H1 (cell line): ENCODE data around the gene JAKMIP1. TPM values are rescaled to one million over a fixed set of nuclear protein-coding genes. Genes with fewer than 3 reads are reported as not detected.

Source experiments
- CTCF ChIA-PET: fragments of 300-600 bp; sonication (Branson Sonifier 250); formaldehyde crosslinking; loops from one replicate; lab custom pipeline; 2021; ENCODE audit not compliant: partially characterized antibody; lab: Charles Lee
- POLR2A ChIA-PET: fragments of 300-600 bp; sonication (Branson Sonifier 250); formaldehyde crosslinking; loops from one replicate; lab custom pipeline; 2021; ENCODE audit warnings: inconsistent platforms; ENCODE audit not compliant: partially characterized antibody; lab: Charles Lee
- DNase-seq, 2 experiments: peaks; one replicate each; pipeline versions ENCODE4 v3.0.0 to v3.0.0-alpha.2; 2010 to 2022; ENCODE audit warnings: low spot score in 2 of 2, low read depth in 1 of 2, mixed read lengths in 1 of 2
- FAIRE-seq: peaks from 2 replicates; lab custom pipeline; 2011; peaks lifted over from hg19 to GRCh38; lab: Jason Lieb, UNC
- H2AFZ ChIP-seq: 2 replicates; pipeline ENCODE4 v1.8.1; 2012; ENCODE audit warnings: low read length, inconsistent platforms
- H2AK5ac ChIP-seq: 2 replicates; pipeline ENCODE4 v1.6.1; 2013; ENCODE audit warnings: low read depth, low read length
- H2BK120ac ChIP-seq: replicated peaks from 2 replicates; pipeline ENCODE3; 2013; ENCODE audit warnings: low read depth, low read length, inconsistent platforms
- H2BK12ac ChIP-seq: 2 replicates; pipeline ENCODE4 v1.6.1; 2013; ENCODE audit warnings: low read depth, low read length
- H2BK15ac ChIP-seq: 2 replicates; pipeline ENCODE4 v1.6.1; 2013; ENCODE audit warnings: low read length
- H2BK20ac ChIP-seq: 2 replicates; pipeline ENCODE4 v1.6.1; 2013; ENCODE audit warnings: low read length
- H2BK5ac ChIP-seq: 2 replicates; pipeline ENCODE4 v1.6.1; 2013; ENCODE audit warnings: low read depth, low read length
- H3K14ac ChIP-seq: 2 replicates; pipeline ENCODE4 v1.6.1; 2013; ENCODE audit warnings: inconsistent platforms; ENCODE audit not compliant: insufficient read length
- H3K18ac ChIP-seq: 2 replicates; pipeline ENCODE4 v1.6.1; 2013; ENCODE audit warnings: low read length; ENCODE audit errors: extremely low read depth
- H3K23ac ChIP-seq: 2 replicates; pipeline ENCODE4 v1.6.1; 2013; ENCODE audit warnings: inconsistent platforms; ENCODE audit not compliant: insufficient read length
- H3K23me2 ChIP-seq: 2 replicates; pipeline ENCODE4 v1.6.1; 2013; ENCODE audit warnings: low read depth, low read length
- H3K27ac ChIP-seq: 2 replicates; pipeline ENCODE4 v1.6.1; 2011; ENCODE audit warnings: low read depth, low read length, inconsistent platforms
- H3K27me3 ChIP-seq, 4 experiments: replicated peaks in 1 of 4; 1 replicate in 1 of 4; 2 replicates in 3 of 4; pipeline versions ENCODE4 v1.6.1 to v1.8.1; 2011 to 2013; ENCODE audit warnings: low read length in 3 of 4, mild to moderate bottlenecking in 3 of 4, inconsistent platforms in 2 of 4, mixed read lengths in 2 of 4, moderate library complexity in 1 of 4; ENCODE audit not compliant: control insufficient read depth in 3 of 4, insufficient read depth in 3 of 4; ENCODE audit errors: extremely low read depth in 1 of 4
- H3K36me3 ChIP-seq, 4 experiments: 2 replicates each; pipeline versions ENCODE4 v1.6.1 to v1.8.1; 2011 to 2013; ENCODE audit warnings: mild to moderate bottlenecking in 4 of 4, low read length in 3 of 4, moderate library complexity in 2 of 4, control low read depth in 1 of 4, inconsistent platforms in 1 of 4; ENCODE audit not compliant: insufficient read depth in 4 of 4, control insufficient read depth in 2 of 4
- H3K4ac ChIP-seq: replicated peaks from 2 replicates; pipeline ENCODE3; 2013; ENCODE audit warnings: low read length, low read depth, mixed read lengths, inconsistent platforms; ENCODE audit not compliant: insufficient read length
- H3K4me1 ChIP-seq, 4 experiments: replicated peaks in 1 of 4; 1 replicate in 1 of 4; 2 replicates in 3 of 4; pipeline versions ENCODE4 v1.6.1 to v1.8.1; 2011 to 2013; ENCODE audit warnings: low read length in 3 of 4, inconsistent platforms in 2 of 4, mixed read lengths in 1 of 4; ENCODE audit not compliant: insufficient read depth in 4 of 4, control insufficient read depth in 3 of 4
- H3K4me2 ChIP-seq, 2 experiments: 2 replicates each; pipeline versions ENCODE4 v1.6.1 to v1.8.1; 2011 to 2013; ENCODE audit warnings: low read depth in 2 of 2, low read length in 2 of 2, control low read depth in 1 of 2, inconsistent platforms in 1 of 2, mild to moderate bottlenecking in 1 of 2; ENCODE audit not compliant: insufficient read depth in 1 of 2
- H3K4me3 ChIP-seq, 4 experiments: fragments of 200-600, 300-600 bp in 1 of 4; sonication (generic), shearing (Covaris generic), sonication (Bioruptor Twin) in 1 of 4; 2 replicates each; pipeline versions ENCODE4 v1.5.1 to v1.8.1; 2011 to 2016; ENCODE audit warnings: low read length in 4 of 4, low read depth in 3 of 4, control low read depth in 2 of 4, inconsistent platforms in 2 of 4, mild to moderate bottlenecking in 2 of 4, mixed read lengths in 1 of 4, moderate library complexity in 1 of 4; ENCODE audit not compliant: insufficient read depth in 2 of 4; ENCODE audit errors: extremely low read depth in 1 of 4
- H3K56ac ChIP-seq: replicated peaks from 2 replicates; pipeline ENCODE3; 2013; ENCODE audit warnings: low read depth, mild to moderate bottlenecking, mixed read lengths, low read length, inconsistent platforms; ENCODE audit not compliant: insufficient read length
- H3K79me1 ChIP-seq: 2 replicates; pipeline ENCODE4 v1.6.1; 2013; ENCODE audit warnings: low read depth, low read length, control low read depth
- H3K79me2 ChIP-seq, 2 experiments: 2 replicates each; pipeline versions ENCODE4 v1.6.1 to v1.8.1; 2012 to 2013; ENCODE audit warnings: low read length in 2 of 2, mild to moderate bottlenecking in 2 of 2, inconsistent platforms in 1 of 2; ENCODE audit not compliant: insufficient read depth in 2 of 2, control insufficient read depth in 1 of 2
- H3K9ac ChIP-seq, 4 experiments: replicated peaks in 1 of 4; 1 replicate in 1 of 4; 2 replicates in 3 of 4; pipeline versions ENCODE4 v1.6.1 to v1.8.1; 2011 to 2013; ENCODE audit warnings: low read depth in 3 of 4, low read length in 3 of 4, control low read depth in 2 of 4, mild to moderate bottlenecking in 2 of 4, moderate library complexity in 2 of 4, inconsistent platforms in 1 of 4; ENCODE audit errors: extremely low read depth in 1 of 4
- H3K9me3 ChIP-seq, 2 experiments: 2 replicates each; pipeline versions ENCODE4 v1.6.1 to v1.8.1; 2012 to 2013; ENCODE audit warnings: mild to moderate bottlenecking in 2 of 2, moderate library complexity in 2 of 2, control low read depth in 1 of 2, inconsistent platforms in 1 of 2, low read depth in 1 of 2, low read length in 1 of 2, mixed read lengths in 1 of 2; ENCODE audit not compliant: insufficient read depth in 2 of 2
- H4K20me1 ChIP-seq, 2 experiments: replicated peaks in 1 of 2; 2 replicates each; pipeline versions ENCODE3 to v1.8.1; 2011 to 2013; ENCODE audit warnings: inconsistent platforms in 2 of 2, low read length in 2 of 2, mild to moderate bottlenecking in 1 of 2; ENCODE audit not compliant: insufficient read depth in 2 of 2, control insufficient read depth in 1 of 2
- H4K5ac ChIP-seq: 2 replicates; pipeline ENCODE4 v1.6.1; 2013; ENCODE audit warnings: low read length, low read depth, mixed read lengths, inconsistent platforms; ENCODE audit not compliant: insufficient read length
- H4K8ac ChIP-seq: 2 replicates; pipeline ENCODE4 v1.8.0; 2013; ENCODE audit warnings: mild to moderate bottlenecking, moderate library complexity, low read length, inconsistent platforms; ENCODE audit not compliant: insufficient read depth; ENCODE audit errors: extremely low read depth
- H4K91ac ChIP-seq: replicated peaks from 2 replicates; pipeline ENCODE3; 2013; ENCODE audit warnings: low read length, mixed read lengths, inconsistent platforms; ENCODE audit not compliant: insufficient read length
- CBX5 ChIP-seq: fragments of 300-800, 300-1000 bp; sonication (generic); IDR thresholded peaks from 2 replicates; pipeline ENCODE4 v1.7.1; 2016; ENCODE audit warnings: antibody characterized with exemption, low read length, low read depth
- CTBP2 ChIP-seq: IDR thresholded peaks from 2 replicates; pipeline ENCODE4 v1.7.0; 2011; ENCODE audit warnings: borderline replicate concordance, mild to moderate bottlenecking, moderate library complexity, mixed read lengths, low read length; ENCODE audit not compliant: insufficient read depth, insufficient read length
- EP300 ChIP-seq, 2 experiments: IDR thresholded peaks; 1 replicate in 1 of 2; 2 replicates in 1 of 2; pipeline ENCODE4 v1.6.1; 2011 to 2012; ENCODE audit warnings: low read depth in 2 of 2, low read length in 2 of 2, mild to moderate bottlenecking in 2 of 2, borderline replicate concordance in 1 of 2, inconsistent platforms in 1 of 2, moderate library complexity in 1 of 2
- GTF2F1 ChIP-seq: IDR thresholded peaks from 2 replicates; pipeline ENCODE4 v1.6.1; 2012; ENCODE audit warnings: low read depth, low read length, improper control_type of control experiment, borderline replicate concordance
- KDM4A ChIP-seq: IDR thresholded peaks from one replicate; pipeline ENCODE4 v1.7.1; 2012; ENCODE audit warnings: low read depth, mild to moderate bottlenecking, moderate library complexity, low read length, inconsistent platforms; ENCODE audit not compliant: severe bottlenecking
- POU5F1 ChIP-seq: IDR thresholded peaks from 2 replicates; pipeline ENCODE4 v1.6.1; 2011; ENCODE audit warnings: low read depth, mild to moderate bottlenecking, low read length, moderate library complexity
- RAD21 ChIP-seq, 2 experiments: IDR thresholded peaks in 1 of 2; conservative IDR thresholded peaks in 1 of 2; 2 replicates each; pipeline ENCODE4 v1.6.1; 2011; ENCODE audit warnings: low read depth in 2 of 2, low read length in 2 of 2, improper control_type of control experiment in 1 of 2, inconsistent platforms in 1 of 2, mild to moderate bottlenecking in 1 of 2, moderate library complexity in 1 of 2
- SP1 ChIP-seq: IDR thresholded peaks from 2 replicates; pipeline ENCODE4 v1.6.1; 2011; ENCODE audit warnings: low read depth, low read length
- SP4 ChIP-seq: IDR thresholded peaks from 2 replicates; pipeline ENCODE4 v1.6.1; 2012; ENCODE audit warnings: low read length, inconsistent platforms
- TCF12 ChIP-seq: IDR thresholded peaks from 2 replicates; pipeline ENCODE4 v1.6.1; 2011; ENCODE audit warnings: low read depth, mild to moderate bottlenecking, low read length
- WGBS, 2 experiments: shearing (Covaris generic) in 1 of 2; methylation state at CpG; one replicate each; pipeline versions ENCODE4 v1.1.6 to v1.1.7; 2013 to 2015; ENCODE audit warnings: low lambda C conversion rate in 2 of 2, mixed read lengths in 2 of 2, inconsistent platforms in 1 of 2, low coverage in 1 of 2, missing lambda C conversion rate in 1 of 2; ENCODE audit not compliant: insufficient replicate concordance in 2 of 2, insufficient coverage in 1 of 2, insufficient read length in 1 of 2; ENCODE audit errors: extremely low coverage in 1 of 2, missing lambda C conversion rate in 1 of 2; 5-methylcytosine and 5-hydroxymethylcytosine counted together
- polyA plus RNA-seq, 7 experiments: library from polyadenylated mRNA; depleted of rRNA in 3 of 7; stranded (reverse) in 5 of 7; unstranded in 2 of 7; fragments of >200 nt in 5 of 7; fragments of 200-250 nt in 2 of 7; gene quantifications; 1 replicate in 5 of 7; 2 replicates in 1 of 7; 4 replicates in 1 of 7; pipeline versions ENCODE4 v1.2.1 to v1.2.3, GENCODE V29; 2011 to 2013; ENCODE audit warnings: missing spikeins in 2 of 7, mixed read lengths in 2 of 7
- total RNA-seq: library from RNA; stranded (reverse); fragmentation: NEBNext Ultra II Directional; extraction: Animal tissue kit (Norgen Biotek cat#: 25700); gene quantifications from 2 replicates; pipeline ENCODE4 v1.2.1, GENCODE V29; 2021

JAKMIP1 gene
- total and polyA plus RNA-seq, 2 of the 8 experiments (the other 6 are each of a cell fraction or from before 2014, with no cell fraction given) = 2.5 to 4.4 TPM

DNA sequence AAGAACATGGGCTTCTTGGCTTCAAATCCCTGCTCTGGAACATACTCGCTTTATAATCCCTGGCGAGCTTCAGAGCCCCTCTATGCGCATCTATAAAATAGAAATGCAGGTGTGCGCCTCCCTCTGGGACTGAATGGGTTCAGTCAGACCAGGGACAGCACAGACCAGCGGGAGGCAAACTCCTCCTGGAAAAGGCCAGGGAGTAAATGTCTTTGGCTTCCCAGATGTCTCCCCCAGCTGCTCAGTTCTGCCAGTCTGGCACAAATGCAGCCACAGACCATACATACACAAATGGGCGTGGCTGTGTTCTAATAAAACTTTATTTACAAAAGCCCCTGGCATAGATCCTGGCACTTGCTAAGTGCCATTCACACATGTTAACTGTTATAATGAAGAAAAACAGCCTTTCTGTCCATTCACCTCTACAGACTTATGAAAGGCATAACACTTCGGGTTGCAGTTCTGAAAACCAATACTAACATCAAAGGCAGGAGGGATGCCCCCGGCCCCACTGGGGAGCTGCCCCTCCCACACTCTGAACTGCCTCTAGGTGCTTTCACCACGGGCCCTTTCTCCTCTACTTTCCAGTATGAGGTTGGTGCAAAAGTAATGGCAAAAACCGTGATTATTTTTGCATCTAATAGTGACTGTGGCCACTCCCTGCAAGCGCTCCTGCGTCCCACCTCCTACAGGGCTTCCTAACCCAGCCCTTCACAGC is 4.6 kb downstream of the JAKMIP1 start:
- WGBS, 2 experiments = 58% methylated on average over 12 of the region's 12 CpGs; no CpG with 5 or more reads in 1 of the 2 experiments
- H2BK5ac ChIP-seq = 0 out of 2 replicates have a peak overlapping the region, but pooled peaks have one; percentile 21
- H2AFZ ChIP-seq = no peak overlapping the region
- no peaks in the 10 kb centered on the region; a peak in 1 of 8 replicates for H3K36me3 ChIP-seq
- POLR2A ChIA-PET = interaction anchor here (0.5 to 1.6 kb wide), 4 partner anchors 9 to 869 kb away, joined by 3 read pairs; no protein-coding TSS in a partner anchor
- H3K4me2 ChIP-seq = peak overlapping the region; percentile 34 to 48; a peak in 3 of 4 replicates
- H3K9ac ChIP-seq = no peak overlapping the region
- H3K14ac ChIP-seq = no peak overlapping the region
- no peak overlapping the region for H2BK15ac ChIP-seq
- no peak overlapping the region for H3K23ac ChIP-seq
- no peak overlapping the region; the same call in 1 of the 2 replicates for H3K18ac ChIP-seq
- H3K27me3 ChIP-seq = 0 out of 7 replicates have a peak, but pooled peaks cover 0 to 3% (median 0%) of the 10 kb centered on the region in 4 experiments
- CTCF ChIA-PET = interaction anchor here (0.8 to 2.4 kb wide), 4 partner anchors 61 to 196 kb away, joined by 3 to 9 read pairs (median 3); no protein-coding TSS in a partner anchor
- H2BK120ac ChIP-seq = no peak overlapping the region
- H3K79me1 ChIP-seq = no peaks in the 10 kb centered on the region; the same call in 1 of the 2 replicates
- H4K5ac ChIP-seq = no peak overlapping the region
- no peak overlapping the region for H4K8ac ChIP-seq
- H4K91ac ChIP-seq = peak overlapping the region; percentile 19
- peaks cover 16% of the 10 kb centered on the region; the same call in 1 of the 2 replicates for H3K23me2 ChIP-seq
- H2BK12ac ChIP-seq = no peak overlapping the region
- peak overlapping the region in 1 of 4 experiments; percentile 27; a peak in 3 of 8 replicates for H3K4me3 ChIP-seq
- no peak for DNase-seq
- H3K27ac ChIP-seq = no peak overlapping the region
- peaks cover 0 to 6% of the 10 kb centered on the region in 2 experiments for H4K20me1 ChIP-seq
- no peaks in the 10 kb centered on the region for H3K79me2 ChIP-seq
- H3K9me3 ChIP-seq = no peaks in the 10 kb centered on the region
- no peak overlapping the region for H3K56ac ChIP-seq
- no peak overlapping the region for H3K4ac ChIP-seq
- peaks cover 10 to 41% (median 21%) of the 10 kb centered on the region in 4 experiments for H3K4me1 ChIP-seq
- H2BK20ac ChIP-seq = no peak overlapping the region; the same call in 1 of the 2 replicates
- no peak for FAIRE-seq
- no peak overlapping the region for H2AK5ac ChIP-seq
- TF ChIP-seq SP1 (0 out of 2 replicates have a peak, but pooled peaks have one; percentile 29), GTF2F1 (no peak), CBX5 (no peak), TCF12 (0 out of 2 replicates have a peak, but pooled peaks have one; percentile 62), CTBP2 (no peak), RAD21 (IDR thresholded peaks at IDR 0.05 in 1 of 2, conservative IDR thresholded peaks at IDR 0.05 in 1 of 2; ENCODE audit: low read depth in 2 of 2, low read length in 2 of 2) (no peak), KDM4A (no peak), EP300 (IDR thresholded peaks at IDR 0.05; ENCODE audit: borderline replicate concordance in 1 of 2, low read depth in 2 of 2, low read length in 2 of 2) (no peak), POU5F1 (peak; percentile 59; the same call in 1 of the 2 replicates), SP4 (no peak)
